ENCODE results near the gene EIF3A.

The EIF3A gene

GRCh38 chr10:119005362-119006043 is 75.1 kb downstream of the EIF3A start:
- no peak for DNase-seq

GRCh38 chr10:119003572-119004289 is 76.9 kb downstream of the EIF3A start:
- no peak for DNase-seq

- DNase-seq = no peak
Measured at GRCh38 chr10:119001717-119002500, 78.7 kb downstream of the EIF3A start.

- DNase-seq = no peak
Measured at GRCh38 chr10:118998183-118998582, 82.4 kb downstream of the EIF3A start.

GRCh38 chr10:118997379-118997778 is 83.2 kb downstream of the EIF3A start:
- DNase-seq = no peak

- no peak for DNase-seq
Measured at GRCh38 chr10:118995739-118996138, 84.9 kb downstream of the EIF3A start.

- DNase-seq = no peak
Measured at GRCh38 chr10:118994321-118994720, 86.3 kb downstream of the EIF3A start.

GRCh38 chr10:118993214-118993613 is 87.4 kb downstream of the EIF3A start:
- no peak for DNase-seq

GRCh38 chr10:118992496-118992895 is 88.1 kb downstream of the EIF3A start:
- no peak for DNase-seq

- DNase-seq = no peak
Measured at GRCh38 chr10:118990326-118990725, 90.3 kb downstream of the EIF3A start.

- DNase-seq = no peak
Measured at GRCh38 chr10:118986815-118987790, 93.5 kb downstream of the EIF3A start.

- DNase-seq = no peak
Measured at GRCh38 chr10:118985576-118985975, 95.0 kb downstream of the EIF3A start.

All from activated CD4-positive, alpha-beta T cell treated with anti-CD3 and anti-CD28 coated beads for 48 hours (primary cell).